IPS-NIHi11 (cell line): Measurements from ENCODE around the gene TANC1.

Source experiments
- DNase-seq: peaks from one replicate; pipeline ENCODE4 v3.0.0; 2012; ENCODE audit warnings: mixed read lengths, low spot score

TANC1 gene

GRCh38 chr2:159063677-159064076, 95.2 kb downstream of the TANC1 start:
- DNase-seq = no peak

- peak; percentile 52 for DNase-seq
Measured at GRCh38 chr2:159064446-159065301, 96.2 kb downstream of the TANC1 start.

- no peak for DNase-seq
Measured at GRCh38 chr2:159065313-159065712, 96.9 kb downstream of the TANC1 start.

GRCh38 chr2:159065891-159066290, 97.5 kb downstream of the TANC1 start:
- no peak for DNase-seq

GRCh38 chr2:159066541-159067156, 98.2 kb downstream of the TANC1 start:
- DNase-seq = no peak

GRCh38 chr2:159067971-159068370, 99.5 kb downstream of the TANC1 start:
- no peak for DNase-seq

GRCh38 chr2:159069229-159069628, 100.8 kb downstream of the TANC1 start:
- DNase-seq = no peak

- no peak for DNase-seq
Measured at GRCh38 chr2:159070235-159070634, 101.8 kb downstream of the TANC1 start.

- no peak for DNase-seq
Measured at GRCh38 chr2:159071190-159071915, 102.9 kb downstream of the TANC1 start.

GRCh38 chr2:159072795-159073194, 104.4 kb downstream of the TANC1 start:
- no peak for DNase-seq

- DNase-seq = no peak
Measured at GRCh38 chr2:159073256-159073655, 104.8 kb downstream of the TANC1 start.

- DNase-seq = no peak
Measured at GRCh38 chr2:159074605-159075004, 106.2 kb downstream of the TANC1 start.

GRCh38 chr2:159075727-159076126, 107.3 kb downstream of the TANC1 start:
- no peak for DNase-seq

- no peak for DNase-seq
Measured at GRCh38 chr2:159076241-159076640, 107.8 kb downstream of the TANC1 start.

- DNase-seq = no peak
Measured at GRCh38 chr2:159077869-159078268, 109.4 kb downstream of the TANC1 start.

GRCh38 chr2:159078443-159078842, 110.0 kb downstream of the TANC1 start:
- no peak for DNase-seq

- DNase-seq = no peak
Measured at GRCh38 chr2:159080641-159081040, 112.2 kb downstream of the TANC1 start.

- no peak for DNase-seq
Measured at GRCh38 chr2:159082119-159082518, 113.7 kb downstream of the TANC1 start.

GRCh38 chr2:159084384-159085370, 116.2 kb downstream of the TANC1 start:
- DNase-seq = no peak

- no peak for DNase-seq
Measured at GRCh38 chr2:159086342-159086741, 117.9 kb downstream of the TANC1 start.

- no peak for DNase-seq
Measured at GRCh38 chr2:159086826-159087225, 118.4 kb downstream of the TANC1 start.

GRCh38 chr2:159088906-159089305, 120.5 kb downstream of the TANC1 start:
- DNase-seq = peak; percentile 74
